GM12892 (cell line): ENCODE results near the gene PAOX.

Experiments used
- POLR2A ChIP-seq: IDR thresholded peaks from 2 replicates; pipeline ENCODE4 v1.6.1; 2011; ENCODE audit warnings: low read depth, low read length, control low read depth
- POLR2AphosphoS5 ChIP-seq: IDR thresholded peaks from 2 replicates; pipeline ENCODE4 v1.6.1; 2011; ENCODE audit warnings: low read depth, low read length, control low read depth
- TAF1 ChIP-seq: IDR thresholded peaks from 2 replicates; pipeline ENCODE4 v1.6.1; 2011; ENCODE audit warnings: low read depth, mild to moderate bottlenecking, control low read depth, low read length, borderline replicate concordance

DNA sequence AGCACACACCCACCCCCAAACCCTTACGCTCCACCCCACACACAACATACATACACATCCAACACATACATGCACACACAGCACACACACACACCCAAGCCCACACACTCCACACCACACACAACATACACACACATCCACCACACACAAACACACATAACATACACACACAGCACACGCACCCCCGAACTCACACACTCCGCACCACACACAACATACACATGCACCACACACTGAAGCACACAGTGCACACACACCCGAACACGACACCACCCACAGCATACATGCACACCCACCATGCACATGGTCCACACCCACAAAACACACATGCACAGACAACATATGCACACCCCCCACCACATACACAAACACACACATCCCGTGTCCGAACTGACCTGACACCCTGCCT, 29.9 kb upstream of the PAOX start:
- no peak for TF ChIP-seq POLR2A
- TF ChIP-seq POLR2AphosphoS5 = no peak; the same call in 1 of the 2 replicates
- TF ChIP-seq TAF1 = no peak
